Neuron (in vitro differentiated cells): ENCODE data around the gene OSM.

Source experiments
- H2AFZ ChIP-seq: one replicate; pipeline ENCODE4 v1.6.1; 2013; ENCODE audit warnings: low read depth, mild to moderate bottlenecking, inconsistent platforms, low read length, moderate library complexity
- H3K27me3 ChIP-seq: one replicate; pipeline ENCODE4 v1.6.1; 2013; ENCODE audit warnings: low read length; ENCODE audit not compliant: insufficient read depth
- H3K36me3 ChIP-seq: one replicate; pipeline ENCODE4 v1.6.1; 2013; ENCODE audit warnings: low read length; ENCODE audit not compliant: insufficient read depth
- H3K4me1 ChIP-seq: one replicate; pipeline ENCODE4 v1.6.1; 2013; ENCODE audit warnings: low read length; ENCODE audit not compliant: insufficient read depth
- H3K4me3 ChIP-seq: 2 replicates; pipeline ENCODE4 v1.5.1; 2013; ENCODE audit warnings: mild to moderate bottlenecking, low read length, moderate library complexity
- H3K9me3 ChIP-seq: one replicate; pipeline ENCODE4 v1.6.1; 2013; ENCODE audit warnings: low read length

Gene OSM

DNA sequence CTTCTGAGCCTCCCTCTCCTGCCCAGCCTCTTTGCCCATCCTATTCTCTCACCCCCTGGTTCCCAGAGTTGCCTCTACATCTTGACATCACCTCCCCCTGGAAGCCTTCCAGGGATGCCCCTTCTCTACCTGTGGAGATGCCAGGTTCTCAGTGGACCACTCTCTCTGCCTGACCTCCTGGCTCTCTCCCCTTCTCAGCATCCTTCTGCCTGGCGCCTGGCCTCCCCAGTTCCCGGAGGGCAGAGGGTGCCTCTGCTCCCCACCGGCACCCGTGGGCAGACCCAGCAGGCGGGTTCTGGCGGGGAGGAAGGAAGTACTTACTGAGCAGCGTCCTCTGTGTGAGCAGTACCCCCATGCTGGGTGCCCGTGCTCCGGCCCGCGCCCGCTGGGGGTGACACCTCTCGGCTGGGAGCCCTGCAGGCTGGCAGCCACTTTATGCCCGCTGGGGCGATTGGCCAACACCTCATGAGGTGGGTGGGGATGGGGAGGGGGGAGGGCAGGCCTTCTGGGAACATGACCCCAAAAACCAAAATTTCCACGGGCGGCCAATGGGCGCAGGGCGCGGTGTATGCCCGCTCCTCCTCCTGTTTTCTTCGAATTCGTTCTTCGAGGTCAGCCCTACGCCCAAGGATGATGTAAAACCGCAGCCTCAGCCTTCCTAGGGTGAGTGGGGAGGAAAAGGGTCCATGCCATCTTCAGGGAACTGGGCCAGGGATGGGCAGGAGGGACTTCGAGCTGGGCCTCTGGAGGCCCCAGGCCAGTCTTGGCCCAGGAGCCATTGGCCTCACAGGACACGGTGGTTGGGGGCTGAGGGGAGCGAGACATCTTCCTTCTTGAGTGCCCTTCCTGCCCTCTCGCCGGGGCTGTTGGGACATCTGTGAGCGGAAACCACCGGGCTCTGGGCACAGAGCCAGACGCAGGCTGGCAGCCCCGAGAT lies at the start of gene OSM:
Gene OSM, minus strand, starts transcription at position 407 of the 937 bp plus-strand sequence. Its CDS starts 52 bp downstream, at position 355.
- no peak within 1 kb of the TSS for H2AFZ ChIP-seq
- H3K9me3 ChIP-seq = no peaks in the 10 kb centered on the region
- no peaks in the 10 kb centered on the region for H3K36me3 ChIP-seq
- peaks cover 8% of the 10 kb centered on the region for H3K27me3 ChIP-seq
- H3K4me1 ChIP-seq = peaks cover 14% of the 10 kb centered on the region
- H3K4me3 ChIP-seq = no peak within 1 kb of the TSS

DNA sequence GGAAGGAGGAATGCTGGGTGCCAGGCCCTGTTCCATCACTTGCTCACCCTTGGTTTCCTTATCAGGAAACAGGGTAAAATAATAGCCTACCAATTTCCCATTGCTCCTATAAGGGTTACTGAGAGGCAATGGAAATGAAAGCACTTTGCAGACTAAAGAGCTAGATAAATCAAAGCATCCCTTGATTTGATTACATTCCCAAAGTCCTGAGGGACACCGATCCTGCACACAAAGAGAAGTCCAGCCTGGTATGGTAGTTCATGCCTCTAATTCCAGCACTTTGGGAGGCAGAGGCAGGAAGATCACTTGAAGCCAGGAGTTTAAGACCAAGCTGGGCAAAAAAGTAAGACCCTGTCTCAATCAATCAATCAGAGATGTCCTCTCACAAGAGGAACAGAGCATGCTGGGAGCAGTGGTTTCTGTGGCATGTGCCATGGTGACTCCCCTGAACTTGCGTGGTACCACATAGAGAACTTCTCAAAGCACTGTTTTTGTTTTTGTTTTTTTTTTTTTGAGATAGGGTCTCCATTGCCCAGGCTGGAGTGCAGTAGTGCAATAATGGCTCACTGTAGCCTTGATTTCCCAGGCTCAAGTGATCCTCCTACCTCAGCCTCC lies 49.4 kb upstream of the OSM start:
- H2AFZ ChIP-seq = no peak overlapping the region
- no peaks in the 10 kb centered on the region for H3K9me3 ChIP-seq
- no peaks in the 10 kb centered on the region for H3K36me3 ChIP-seq
- no peaks in the 10 kb centered on the region for H3K27me3 ChIP-seq
- no peaks in the 10 kb centered on the region for H3K4me1 ChIP-seq
- H3K4me3 ChIP-seq = no peak overlapping the region

DNA sequence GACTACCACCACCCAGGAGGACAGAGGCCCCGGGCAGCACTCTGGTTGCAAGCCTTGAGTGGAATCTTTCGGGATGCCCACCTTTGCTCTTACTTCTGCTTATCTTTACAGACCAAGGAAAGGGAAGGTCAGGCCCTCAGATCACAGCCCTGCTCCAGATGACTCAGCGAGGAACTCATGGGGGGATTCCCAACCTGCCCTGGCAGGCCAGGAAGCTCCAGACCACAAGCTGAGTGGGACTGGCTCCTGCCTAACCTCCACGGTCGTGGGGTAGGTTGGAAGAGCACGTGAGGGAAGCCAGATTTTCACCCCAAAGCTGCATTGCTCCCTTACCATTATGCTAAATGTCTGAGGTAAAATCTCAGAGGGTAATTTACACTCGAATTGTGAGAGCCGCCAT lies 48.3 kb upstream of the OSM start:
- Histone ChIP-seq H3K9me3 (no peaks in the 10 kb centered on the region), H3K4me3 (no peak overlapping the region), H3K4me1 (no peaks in the 10 kb centered on the region), H3K27me3 (no peaks in the 10 kb centered on the region), H3K36me3 (no peaks in the 10 kb centered on the region), H2AFZ (no peak overlapping the region)

DNA sequence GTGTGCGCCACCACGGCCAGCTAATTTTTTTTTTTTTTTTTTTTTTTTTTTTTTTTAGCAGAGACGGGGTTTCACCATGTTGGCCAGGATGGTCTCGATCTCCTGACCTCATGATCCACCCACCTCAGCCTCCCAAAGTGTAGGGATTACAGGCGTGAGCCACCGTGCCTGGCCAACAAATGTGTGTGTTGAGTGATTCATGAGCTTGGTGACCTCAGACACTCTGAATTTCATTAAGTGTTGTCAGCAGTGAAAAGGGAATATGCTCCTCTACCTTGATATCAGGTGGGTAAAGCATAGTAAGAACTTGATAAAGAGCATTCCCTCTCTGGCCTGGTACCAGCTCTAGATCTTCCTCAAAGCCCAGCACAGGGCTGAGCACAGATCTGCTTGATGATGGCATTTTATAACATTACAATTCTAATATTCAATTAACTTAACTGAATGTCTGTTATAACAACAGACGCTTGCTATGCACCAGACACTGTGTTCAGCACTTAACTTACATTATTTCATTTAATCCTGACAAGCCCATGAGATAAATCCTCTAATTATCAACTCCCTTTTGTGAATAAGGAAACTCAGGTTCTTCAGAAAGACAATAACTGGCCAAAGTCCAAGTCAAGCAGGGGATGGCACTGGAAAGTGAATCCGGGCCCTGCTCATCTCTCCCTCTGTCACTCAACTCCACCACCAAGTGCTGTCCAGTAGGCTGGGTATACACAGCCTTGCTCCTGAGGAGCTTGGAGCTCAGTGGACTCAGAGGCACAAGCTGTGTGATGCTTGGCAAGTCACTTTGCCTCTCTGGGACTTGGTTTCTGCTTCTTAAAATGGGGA lies 47.1 kb upstream of the OSM start:
- Histone ChIP-seq H3K4me3 (no peak overlapping the region), H3K9me3 (no peaks in the 10 kb centered on the region), H2AFZ (no peak overlapping the region), H3K27me3 (no peaks in the 10 kb centered on the region), H3K4me1 (no peaks in the 10 kb centered on the region), H3K36me3 (no peaks in the 10 kb centered on the region)

DNA sequence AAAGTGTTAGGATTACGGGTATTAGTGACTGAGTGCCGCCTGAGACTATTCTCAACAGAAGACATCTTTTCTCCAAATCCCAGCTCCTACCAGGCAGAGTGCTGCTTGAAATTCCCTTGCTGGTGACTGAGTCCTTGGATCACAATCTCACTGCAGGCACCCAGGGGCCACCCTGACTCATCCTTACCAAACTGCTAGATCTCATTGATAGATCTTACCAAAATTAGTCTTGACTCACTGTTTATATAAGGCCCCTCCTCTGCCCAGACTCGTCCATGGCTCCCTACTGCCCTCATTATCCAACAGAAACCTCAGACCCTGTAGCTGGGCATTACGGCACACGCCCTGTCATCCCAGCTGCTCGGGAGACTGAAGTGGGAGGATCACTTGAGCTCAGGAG lies 45.4 kb upstream of the OSM start:
- Histone ChIP-seq H3K4me3 (no peak overlapping the region), H2AFZ (no peak overlapping the region), H3K36me3 (no peaks in the 10 kb centered on the region), H3K27me3 (no peaks in the 10 kb centered on the region), H3K9me3 (no peaks in the 10 kb centered on the region), H3K4me1 (no peaks in the 10 kb centered on the region)

DNA sequence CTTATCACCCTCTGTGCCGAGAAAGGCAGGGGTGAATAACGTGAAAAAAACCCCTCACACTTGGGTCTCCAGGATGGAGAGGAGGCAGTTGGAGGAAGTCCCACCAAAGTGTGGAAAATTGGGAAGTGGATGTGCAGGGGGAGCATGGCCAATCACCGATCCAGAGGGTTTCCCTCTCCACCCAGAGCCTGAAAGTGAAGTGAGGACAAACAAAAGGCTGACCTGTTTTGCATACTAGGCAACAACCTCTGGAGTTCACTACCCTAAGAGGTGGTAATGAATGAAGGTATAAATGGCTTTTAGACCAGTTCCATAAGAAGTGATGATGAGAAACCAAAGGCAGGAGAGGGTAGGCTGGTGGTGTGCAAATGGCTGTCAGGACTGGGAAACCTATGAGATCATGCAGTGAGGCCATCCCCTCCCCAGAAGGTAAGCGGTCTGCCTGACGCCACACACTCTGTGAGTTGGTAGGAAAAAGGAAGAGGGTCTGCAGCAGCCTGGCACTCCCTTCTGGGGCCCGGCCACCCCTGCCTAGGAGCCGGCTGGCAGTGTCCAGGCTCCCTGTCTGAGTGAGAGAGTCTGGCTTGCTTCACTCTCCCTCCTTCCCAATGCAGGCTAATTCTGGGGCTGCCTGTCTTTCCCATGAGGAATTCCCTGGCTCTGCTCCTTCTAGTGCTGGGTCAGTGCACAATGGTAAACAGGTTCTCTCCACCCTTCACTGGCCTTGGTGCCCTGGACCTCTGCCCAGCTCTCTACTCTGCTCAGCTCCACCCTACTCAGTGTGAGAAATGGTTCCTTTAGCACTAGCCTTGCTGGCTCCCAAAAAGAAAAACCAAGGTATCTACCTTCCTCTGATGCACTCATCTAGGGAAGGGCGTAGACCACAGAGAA lies 44.5 kb upstream of the OSM start:
- Histone ChIP-seq H3K36me3 (no peaks in the 10 kb centered on the region), H3K4me3 (no peak overlapping the region), H3K27me3 (no peaks in the 10 kb centered on the region), H3K9me3 (no peaks in the 10 kb centered on the region), H3K4me1 (no peaks in the 10 kb centered on the region), H2AFZ (no peak overlapping the region)

DNA sequence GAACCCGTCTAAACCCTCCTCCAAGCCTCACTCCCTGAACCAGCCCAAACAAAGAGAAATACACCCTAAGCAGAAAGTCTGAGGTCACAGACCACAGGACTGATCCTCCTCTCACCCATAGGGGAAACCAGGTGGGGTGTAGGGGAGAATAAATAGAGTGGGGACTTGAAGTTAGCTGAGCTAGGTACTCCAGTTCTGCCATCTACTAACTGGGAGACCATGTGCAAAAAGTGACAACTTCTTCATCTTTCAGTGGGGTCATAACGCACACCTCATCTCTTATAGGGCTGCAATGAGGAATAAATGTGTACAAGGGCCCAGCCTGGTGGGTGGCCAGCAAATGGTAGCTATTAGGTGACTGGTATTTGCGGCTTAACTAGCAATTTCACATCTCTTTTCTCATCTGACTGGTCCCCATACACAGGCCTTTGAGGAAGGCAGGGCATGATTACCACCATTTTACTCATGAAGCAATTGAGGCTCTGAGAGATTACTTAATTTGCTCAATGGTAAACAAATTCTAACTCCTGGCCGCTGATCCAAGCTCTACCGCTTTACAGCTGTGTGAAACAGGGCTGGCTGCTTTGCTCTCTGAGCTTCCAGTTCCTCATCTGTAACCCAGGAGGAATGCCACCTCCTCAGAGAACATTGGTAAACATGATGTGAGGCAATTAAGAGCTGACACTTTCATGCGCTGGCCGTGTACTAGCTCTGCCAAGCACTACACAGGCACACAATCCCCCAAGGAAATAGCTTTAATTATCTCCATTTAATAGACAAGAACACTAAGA lies 43.5 kb upstream of the OSM start:
- Histone ChIP-seq H3K36me3 (no peaks in the 10 kb centered on the region), H3K27me3 (no peaks in the 10 kb centered on the region), H3K9me3 (no peaks in the 10 kb centered on the region), H3K4me1 (no peaks in the 10 kb centered on the region), H3K4me3 (no peak overlapping the region), H2AFZ (no peak overlapping the region)

DNA sequence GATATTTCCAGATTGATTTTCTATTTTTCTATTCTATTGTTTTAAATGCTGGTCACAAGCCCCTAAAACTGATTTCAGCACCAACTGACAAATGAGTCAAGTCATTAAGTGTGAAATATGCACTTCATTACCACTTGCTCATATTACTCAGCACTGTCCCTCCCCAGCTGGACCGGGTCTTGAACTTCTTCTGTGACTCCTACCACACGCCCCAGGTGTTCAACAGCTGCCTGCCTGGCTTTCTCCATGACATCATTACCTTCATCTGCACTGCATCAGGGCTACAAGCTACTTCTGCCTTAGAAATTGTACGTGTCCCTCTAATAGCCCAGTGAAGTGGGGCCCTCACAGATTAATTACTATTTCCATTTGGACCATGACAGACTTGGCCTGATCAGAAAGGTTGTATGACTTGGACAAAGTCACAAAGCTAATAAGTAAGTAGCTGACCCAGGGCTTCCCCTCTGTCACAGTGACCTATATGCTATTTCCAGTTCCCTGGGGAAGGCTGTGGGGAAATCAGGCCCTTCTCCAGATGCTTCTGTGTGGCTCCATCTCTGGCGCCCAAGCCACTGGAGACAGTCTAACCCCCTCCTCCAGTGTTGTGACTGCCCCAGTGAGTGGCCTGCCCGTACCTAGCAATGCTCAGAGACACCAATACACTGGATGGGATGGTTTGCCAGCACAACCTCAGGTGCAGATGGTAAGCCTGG lies 42.0 kb upstream of the OSM start:
- no peaks in the 10 kb centered on the region for H3K4me1 ChIP-seq
- no peaks in the 10 kb centered on the region for H3K36me3 ChIP-seq
- no peaks in the 10 kb centered on the region for H3K27me3 ChIP-seq
- no peak overlapping the region for H3K4me3 ChIP-seq
- H3K9me3 ChIP-seq = no peaks in the 10 kb centered on the region
- no peak overlapping the region for H2AFZ ChIP-seq

DNA sequence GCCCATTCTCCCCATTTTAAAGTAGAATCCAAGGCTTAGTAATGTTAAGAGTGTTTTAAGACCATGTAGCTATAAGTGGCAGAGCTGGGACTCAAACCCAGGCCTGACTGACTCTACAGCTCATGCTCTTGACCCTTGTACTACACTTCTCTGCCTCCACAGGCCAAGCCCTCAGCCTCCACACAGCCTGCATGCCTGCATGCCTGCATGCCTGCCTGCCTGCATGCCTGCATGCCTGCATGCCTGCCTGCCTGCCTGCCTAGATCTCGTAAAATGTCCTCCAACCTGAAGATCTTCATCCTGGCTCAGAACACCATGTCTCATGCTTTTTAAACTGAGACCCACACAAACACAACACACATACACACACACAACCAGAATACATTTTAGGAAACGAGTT lies 41.4 kb upstream of the OSM start:
- Histone ChIP-seq H2AFZ (no peak overlapping the region), H3K4me3 (no peak overlapping the region)

DNA sequence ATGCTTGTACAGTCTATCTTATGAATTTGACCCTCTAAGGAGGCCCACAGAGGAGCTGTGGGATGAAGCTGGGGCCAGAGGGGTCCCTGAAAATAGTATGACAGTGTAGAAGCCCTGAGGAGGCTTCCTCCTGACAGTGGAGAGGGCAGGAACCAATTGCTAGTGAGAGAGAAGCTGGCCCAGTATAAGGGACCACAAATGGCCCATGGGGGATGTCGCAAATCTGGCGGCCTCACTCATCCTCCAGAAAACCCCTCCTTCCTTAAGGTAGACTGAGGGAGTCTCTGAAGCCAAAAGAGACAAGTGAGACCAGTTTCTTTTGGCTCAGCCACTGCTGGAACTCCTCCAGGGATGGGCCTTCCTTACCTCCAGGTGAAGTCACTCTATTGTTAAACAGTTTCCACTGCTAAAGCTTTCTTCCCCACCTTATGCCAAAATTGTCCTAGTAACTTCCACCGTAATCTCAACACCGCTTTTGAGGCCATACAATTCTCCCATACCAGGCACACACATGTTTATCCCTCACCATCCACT lies 40.5 kb upstream of the OSM start:
- Histone ChIP-seq H3K4me1 (no peaks in the 10 kb centered on the region), H3K27me3 (no peaks in the 10 kb centered on the region), H3K9me3 (no peaks in the 10 kb centered on the region), H3K4me3 (no peak overlapping the region), H2AFZ (no peak overlapping the region), H3K36me3 (no peaks in the 10 kb centered on the region)

More for the DNA sequence above, 41.4 kb upstream of the OSM start:
- Histone ChIP-seq H3K4me1 (no peaks in the 10 kb centered on the region), H3K36me3 (no peaks in the 10 kb centered on the region), H3K9me3 (no peaks in the 10 kb centered on the region), H3K27me3 (no peaks in the 10 kb centered on the region)

DNA sequence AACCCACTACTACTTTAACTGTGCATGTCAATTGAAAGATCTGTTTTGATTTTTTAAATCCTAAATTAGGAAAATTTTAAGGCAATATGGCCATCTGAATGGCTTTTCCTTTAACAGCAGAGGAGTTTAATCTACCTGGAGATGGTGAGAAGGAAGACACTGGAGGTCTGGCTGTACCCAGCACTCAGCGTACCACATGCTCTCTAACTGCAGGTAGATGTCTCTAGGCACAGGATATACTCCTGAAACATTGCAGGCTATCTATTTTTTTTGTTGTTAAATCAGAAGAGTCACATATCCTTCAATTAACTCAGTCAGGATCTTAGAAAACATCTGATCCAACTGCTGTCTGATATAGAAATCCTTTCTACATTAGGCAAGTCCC lies 40.0 kb upstream of the OSM start:
- Histone ChIP-seq H3K4me3 (no peak overlapping the region), H3K4me1 (no peaks in the 10 kb centered on the region), H3K27me3 (no peaks in the 10 kb centered on the region), H3K9me3 (no peaks in the 10 kb centered on the region), H2AFZ (no peak overlapping the region), H3K36me3 (no peaks in the 10 kb centered on the region)
